GM19035 (cell line): ENCODE data around the gene NUAK1.
"Not testable (repeated sequence)": the region's sequence is repeated elsewhere in the genome, so short reads cannot be mapped to it uniquely, and the experiment has no call there.

Source experiments
- ATAC-seq: cut with Tn5 transposase; IDR thresholded peaks from one replicate; pipeline ENCODE4 v1.9.1; 2021; ENCODE audit not compliant: unreplicated experiment

Gene NUAK1

GRCh38 chr12:106147956-106148355, 9.2 kb upstream of the NUAK1 start:
- ATAC-seq = no peak

GRCh38 chr12:106146987-106147386, 8.2 kb upstream of the NUAK1 start:
- no peak for ATAC-seq

GRCh38 chr12:106145539-106146447, 7.0 kb upstream of the NUAK1 start:
- ATAC-seq = no peak

GRCh38 chr12:106144847-106145246, 6.1 kb upstream of the NUAK1 start:
- no peak for ATAC-seq

- no peak for ATAC-seq
These were observed 4.0 kb upstream of the NUAK1 start for GRCh38 chr12:106142591-106143261.

GRCh38 chr12:106141920-106142319, 3.2 kb upstream of the NUAK1 start:
- ATAC-seq = not testable (repeated sequence)

GRCh38 chr12:106141452-106141851, 2.7 kb upstream of the NUAK1 start:
- ATAC-seq = no peak

GRCh38 chr12:106141003-106141402, 2.2 kb upstream of the NUAK1 start:
- no peak for ATAC-seq

- ATAC-seq = no peak
These were observed 1.7 kb upstream of the NUAK1 start for GRCh38 chr12:106140223-106140986.

- ATAC-seq = no peak
These were observed 843 bp upstream of the NUAK1 start for GRCh38 chr12:106139422-106140171.

GRCh38 chr12:106138357-106138632, 459 bp downstream of the NUAK1 start:
- ATAC-seq = no peak

- ATAC-seq = no peak
These were observed 1.0 kb downstream of the NUAK1 start for GRCh38 chr12:106137530-106138356.

- peak; percentile 63 for ATAC-seq
These were observed 2.5 kb downstream of the NUAK1 start for GRCh38 chr12:106136263-106136662.

GRCh38 chr12:106135781-106136180, 3.0 kb downstream of the NUAK1 start:
- ATAC-seq = no peak

GRCh38 chr12:106135075-106135474, 3.7 kb downstream of the NUAK1 start:
- no peak for ATAC-seq

- no peak for ATAC-seq
These were observed 4.3 kb downstream of the NUAK1 start for GRCh38 chr12:106134294-106134949.

- ATAC-seq = no peak
These were observed 5.3 kb downstream of the NUAK1 start for GRCh38 chr12:106133136-106134087.
